NCI-H1105 (cell line): ENCODE measurements around the gene PPP1R2C.

Experiments
- DNase-seq: peaks from one replicate; lab custom pipeline; 2025; lab: John Stamatoyannopoulos, UW

The PPP1R2C gene

DNA sequence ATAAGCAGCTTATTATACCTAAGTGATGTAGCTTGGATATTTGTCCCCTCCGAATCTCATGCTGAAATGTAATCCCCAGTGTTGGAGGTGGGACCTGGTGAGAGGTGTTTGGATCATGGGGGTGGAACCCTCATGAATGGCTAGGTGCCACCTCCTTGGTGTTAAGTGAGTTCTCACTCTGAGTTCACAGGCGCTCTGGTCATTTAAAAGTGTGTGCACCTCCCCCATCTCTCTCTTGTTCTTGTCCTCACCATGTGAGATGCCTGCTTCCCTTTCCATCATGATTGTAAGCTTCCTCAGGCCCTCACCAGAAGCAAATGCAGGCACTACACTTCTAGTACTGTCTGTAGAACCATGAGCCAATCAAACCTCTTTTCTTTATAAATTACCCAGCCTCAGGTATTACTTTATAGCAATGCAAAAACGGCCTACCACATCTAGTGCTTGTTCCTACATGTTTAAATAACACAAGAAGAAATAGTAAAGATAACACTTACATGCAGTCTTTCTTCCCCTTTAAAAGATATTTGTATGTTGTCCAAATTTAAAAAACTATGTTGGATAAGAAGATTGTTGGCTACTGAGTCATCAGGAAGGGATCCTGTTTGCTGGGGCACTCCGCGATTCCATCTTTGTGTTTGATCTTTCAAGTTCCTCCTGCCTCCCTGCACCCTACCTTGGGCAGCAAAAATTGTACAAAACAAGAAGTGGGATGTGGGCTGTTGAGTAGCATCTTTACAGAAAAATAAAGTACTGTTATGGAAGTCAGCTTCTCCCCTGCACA is 29.7 kb downstream of the PPP1R2C start:
- no peak for DNase-seq

DNA sequence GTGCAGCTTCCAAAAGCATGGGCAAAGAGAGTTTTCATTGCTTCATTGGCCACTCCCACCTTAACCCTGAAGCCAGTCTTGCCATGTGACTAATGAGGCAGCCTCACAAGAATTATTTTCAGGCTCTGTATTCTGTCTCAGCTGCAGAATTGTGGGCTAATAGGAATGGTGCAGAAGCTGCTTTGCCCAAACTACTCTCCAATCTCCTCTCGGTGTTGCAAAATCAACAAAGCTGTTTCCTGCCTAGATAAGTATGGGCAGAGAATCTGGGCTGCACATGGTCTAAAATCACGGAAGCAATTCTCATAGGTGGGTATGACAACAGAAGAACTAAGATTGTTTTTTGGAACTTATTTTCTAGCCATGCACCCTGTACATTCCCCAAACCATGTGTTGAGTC is 31.4 kb downstream of the PPP1R2C start:
- no peak for DNase-seq

DNA sequence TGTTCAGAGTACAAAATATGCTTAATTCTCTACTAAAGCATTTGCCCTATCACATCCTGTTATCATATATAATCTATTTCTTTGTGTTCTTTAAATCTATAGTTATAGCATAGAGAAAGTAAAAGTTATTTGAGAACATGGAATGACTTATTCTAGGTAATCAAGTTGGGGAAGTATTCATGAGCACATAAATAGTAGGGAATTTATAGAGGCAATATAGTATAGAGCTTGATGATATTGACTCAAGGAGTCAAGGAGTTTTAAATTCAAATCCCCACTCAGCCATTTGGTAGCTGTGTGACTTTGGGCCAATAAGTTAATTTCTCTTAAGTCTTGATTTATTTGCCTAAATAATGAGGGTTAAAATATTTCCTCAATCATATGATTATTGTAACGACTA is 37.5 kb downstream of the PPP1R2C start:
- DNase-seq, result no peak

DNA sequence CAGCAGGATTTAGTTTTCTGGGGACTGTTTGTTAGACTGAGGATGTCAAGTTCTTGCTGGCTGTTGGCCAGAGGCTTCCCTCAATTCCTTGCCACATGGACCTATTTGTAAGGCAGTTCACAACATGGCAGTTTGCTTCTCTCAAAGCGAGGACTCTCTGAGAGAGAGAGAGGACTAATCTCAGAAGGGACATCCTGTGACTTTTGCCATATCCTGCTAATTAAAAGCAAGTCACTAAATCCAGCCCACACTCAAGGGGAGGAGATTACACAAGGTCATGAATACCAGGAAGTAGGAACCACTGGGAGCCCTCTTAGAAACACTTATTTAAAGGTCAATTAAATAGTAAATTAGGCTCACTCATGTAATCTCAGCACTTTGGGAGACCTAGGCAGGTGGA is 38.2 kb downstream of the PPP1R2C start:
- DNase-seq, result no peak

DNA sequence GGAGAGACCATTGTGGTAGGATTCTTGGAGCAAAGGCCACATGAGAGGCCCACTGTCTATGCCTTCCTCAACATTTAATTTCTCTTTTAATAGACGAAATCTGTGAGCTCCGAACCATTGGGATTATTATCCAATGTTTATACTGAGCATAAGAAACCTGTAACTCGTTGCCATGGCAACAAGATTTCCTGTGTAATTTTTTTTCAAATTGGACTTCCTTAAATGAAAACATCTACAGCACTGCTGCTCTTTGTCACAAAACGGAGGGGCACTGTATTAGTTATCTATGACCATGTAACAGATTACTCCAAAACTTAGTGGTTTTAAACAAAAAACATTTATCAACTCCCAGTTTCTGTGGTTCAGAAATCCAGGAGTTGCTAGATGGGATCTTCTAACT is 38.7 kb downstream of the PPP1R2C start:
- no peak for DNase-seq

DNA sequence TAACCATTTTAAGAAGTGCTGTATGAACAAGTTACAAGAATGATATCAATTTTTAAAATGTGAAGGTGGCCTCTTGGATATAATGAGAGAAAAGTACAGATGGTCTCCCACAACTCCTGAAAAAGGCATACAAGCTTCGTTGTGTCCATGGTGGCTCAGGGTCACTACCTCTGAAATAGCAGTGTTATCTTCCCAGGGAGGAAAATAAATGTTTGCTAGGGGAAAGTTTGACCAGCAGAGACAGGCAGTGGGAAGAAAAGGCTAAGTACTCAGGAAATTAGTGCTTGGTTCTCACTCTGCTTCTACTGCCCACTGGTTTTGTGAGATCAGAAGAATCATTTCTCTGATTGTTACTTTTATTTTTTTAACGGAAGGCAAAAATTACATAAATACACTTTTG is 39.4 kb downstream of the PPP1R2C start:
- no peak for DNase-seq

DNA sequence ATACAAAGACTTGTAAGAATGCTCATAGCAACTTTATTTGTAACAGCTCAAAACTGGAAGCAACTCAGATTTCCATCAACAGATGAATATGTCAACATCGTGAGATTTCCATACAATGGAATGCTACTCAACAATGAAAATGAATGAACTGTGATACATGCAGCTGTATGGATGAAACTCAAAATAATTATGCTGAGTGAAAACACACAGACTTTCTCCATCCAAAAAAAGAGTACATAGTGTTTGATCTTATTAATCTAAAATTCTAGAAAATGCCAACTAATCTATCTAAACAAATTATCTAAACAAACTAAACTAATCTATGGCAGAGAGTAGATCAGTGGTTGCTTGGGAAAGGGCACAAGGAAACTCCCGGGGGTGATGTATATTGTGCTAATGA is 42.7 kb downstream of the PPP1R2C start:
- no peak for DNase-seq

DNA sequence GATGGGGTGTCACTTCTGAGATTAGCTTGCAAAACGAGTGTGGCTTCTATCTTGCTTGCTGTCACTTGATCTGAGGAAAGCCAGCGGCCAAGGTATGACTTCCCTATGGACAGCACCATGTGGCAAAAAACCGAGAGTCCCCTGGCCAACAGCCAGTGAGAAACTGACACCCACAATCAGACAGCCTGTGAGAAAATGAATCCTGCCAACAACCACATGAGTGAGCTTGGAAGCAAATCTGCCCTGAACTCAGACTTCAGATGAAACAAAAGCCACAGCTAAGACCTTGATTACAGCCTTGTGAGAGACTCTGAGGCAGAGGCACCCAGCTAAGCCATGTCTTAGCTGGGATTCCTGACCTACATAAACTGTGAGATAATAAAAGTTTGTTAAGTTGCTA is 45.5 kb downstream of the PPP1R2C start:
- no peak for DNase-seq
